ENCODE results near the gene SENP5. TPM values are rescaled to one million over a fixed set of nuclear protein-coding genes. Genes with fewer than 3 reads are reported as not detected.
A peak's percentile ranks its signal among the peaks of the same experiment; 100 is the strongest.
"Not testable (repeated sequence)": the region's sequence is repeated elsewhere in the genome, so short reads cannot be mapped to it uniquely, and the experiment has no call there.

SENP5 gene
- polyA plus RNA-seq, 4 donors: 17.6 to 37.8 (median 24.4) TPM

- no peak for DNase-seq (ENCODE audit: low read depth in 4 of 4, low spot score in 2 of 4)
Measured at GRCh38 chr3:196938124-196938523, 70.4 kb downstream of the SENP5 start.

- DNase-seq (ENCODE audit: low read depth in 4 of 4, low spot score in 2 of 4): no peak
Measured at GRCh38 chr3:196938576-196938975, 70.9 kb downstream of the SENP5 start.

- peak in 3 of 4 donors; percentile 12 to 28 (median 24) for DNase-seq (ENCODE audit: low read depth in 4 of 4, low spot score in 2 of 4)
Measured at GRCh38 chr3:196941729-196942225, 74.1 kb downstream of the SENP5 start.

- DNase-seq (ENCODE audit: low read depth in 4 of 4, low spot score in 2 of 4): peak; percentile 88 to 97 (median 94)
Measured at GRCh38 chr3:196942226-196942914, 74.7 kb downstream of the SENP5 start, which contains the start of gene NCBP2. TSS of gene NCBP2 (minus strand) at chr3:196942528. CDS start at chr3:196942503, 25 bp downstream.

DNA sequence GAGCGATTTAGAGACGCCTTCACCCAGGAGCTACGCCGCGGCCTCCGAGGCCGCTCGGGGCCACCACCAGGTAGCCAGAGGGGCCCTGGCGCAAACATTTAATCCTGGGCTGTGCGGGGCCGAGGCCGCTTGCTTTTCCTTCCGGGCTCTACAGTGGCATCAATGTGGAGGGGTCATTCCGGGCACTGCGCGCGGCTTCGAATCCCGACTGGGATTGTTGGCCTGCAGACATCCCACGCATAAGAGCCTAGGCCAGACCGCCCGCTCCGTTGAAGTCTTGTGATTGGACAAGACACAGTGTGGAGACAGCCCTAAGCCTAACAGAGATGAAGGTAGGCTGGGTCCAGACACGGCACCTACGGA, 75.2 kb downstream of the SENP5 start:
- no peak for DNase-seq (ENCODE audit: low read depth in 4 of 4, low spot score in 2 of 4)

DNA sequence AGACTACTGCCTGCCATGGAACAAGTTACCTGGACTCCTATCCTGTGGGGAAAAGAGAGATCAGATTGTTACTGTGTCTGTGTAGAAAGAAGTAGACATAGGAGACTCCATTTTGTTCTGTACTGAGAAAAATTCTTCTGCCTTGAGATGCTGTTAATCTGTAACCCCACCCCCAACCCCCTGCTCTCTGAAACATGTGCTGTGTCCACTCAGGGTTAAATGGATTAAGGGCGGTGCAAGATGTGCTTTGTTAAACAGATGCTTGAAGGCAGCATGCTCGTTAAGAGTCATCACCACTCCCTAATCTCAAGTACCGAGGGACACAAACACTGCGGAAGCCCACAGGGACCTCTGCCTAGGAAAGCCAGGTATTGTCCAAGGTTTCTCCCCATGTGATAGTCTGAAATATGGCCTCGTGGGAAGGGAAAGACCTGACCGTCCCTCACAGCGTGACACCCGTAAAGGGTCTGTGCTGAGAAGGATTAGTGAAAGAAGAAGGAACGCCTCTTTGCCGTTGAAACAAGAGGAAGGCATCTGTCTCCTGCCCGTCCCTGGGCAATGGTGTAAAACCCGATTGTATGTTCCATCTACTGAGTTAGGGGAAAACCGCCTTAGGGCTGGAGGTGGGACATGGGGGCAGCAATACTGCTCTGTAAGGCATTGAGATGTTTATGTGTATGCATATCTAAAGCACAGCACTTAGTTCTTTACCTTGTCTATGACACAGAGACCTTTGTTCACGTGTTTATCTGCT, 76.5 kb downstream of the SENP5 start:
- not testable (repeated sequence) for DNase-seq (ENCODE audit: low read depth in 4 of 4, low spot score in 2 of 4)

- no peak for DNase-seq (ENCODE audit: low read depth in 4 of 4, low spot score in 2 of 4)
Measured at GRCh38 chr3:196947136-196947859, 79.6 kb downstream of the SENP5 start.

DNA sequence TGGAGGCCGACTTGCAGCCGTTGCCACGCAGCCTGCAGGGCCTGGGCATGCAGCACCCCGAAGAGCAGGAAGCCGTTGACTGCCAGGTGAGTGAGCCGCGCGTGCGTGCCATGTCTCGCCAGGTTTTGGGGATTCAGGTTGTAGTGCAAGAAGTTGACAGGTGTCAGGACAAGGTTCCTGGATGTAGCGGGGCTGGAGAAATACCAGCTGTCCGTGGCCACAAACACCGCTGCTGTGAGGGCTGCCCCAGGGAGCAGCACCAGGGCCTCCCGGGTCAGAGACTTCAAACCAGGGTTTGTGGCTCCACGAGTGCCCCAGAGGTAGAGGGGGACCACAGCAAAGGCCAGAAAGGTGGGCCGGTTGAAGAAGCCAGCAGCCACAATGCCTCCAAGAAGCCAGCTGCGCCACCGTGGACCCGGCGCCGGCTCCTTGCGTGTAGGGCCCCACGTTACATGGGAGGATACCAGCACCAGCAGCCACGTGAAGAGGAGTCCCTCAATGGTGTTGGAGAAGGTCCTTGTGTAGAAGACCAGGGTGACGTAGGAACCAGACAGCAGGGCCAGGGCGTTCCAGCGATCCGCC, 80.2 kb downstream of the SENP5 start:
- DNase-seq (ENCODE audit: low read depth in 4 of 4, low spot score in 2 of 4): no peak

- no peak for DNase-seq (ENCODE audit: low read depth in 4 of 4, low spot score in 2 of 4)
Measured at GRCh38 chr3:196948442-196949284, 80.9 kb downstream of the SENP5 start.

- no peak for DNase-seq (ENCODE audit: low read depth in 4 of 4, low spot score in 2 of 4)
Measured at GRCh38 chr3:196949285-196949619, 81.5 kb downstream of the SENP5 start.

DNA sequence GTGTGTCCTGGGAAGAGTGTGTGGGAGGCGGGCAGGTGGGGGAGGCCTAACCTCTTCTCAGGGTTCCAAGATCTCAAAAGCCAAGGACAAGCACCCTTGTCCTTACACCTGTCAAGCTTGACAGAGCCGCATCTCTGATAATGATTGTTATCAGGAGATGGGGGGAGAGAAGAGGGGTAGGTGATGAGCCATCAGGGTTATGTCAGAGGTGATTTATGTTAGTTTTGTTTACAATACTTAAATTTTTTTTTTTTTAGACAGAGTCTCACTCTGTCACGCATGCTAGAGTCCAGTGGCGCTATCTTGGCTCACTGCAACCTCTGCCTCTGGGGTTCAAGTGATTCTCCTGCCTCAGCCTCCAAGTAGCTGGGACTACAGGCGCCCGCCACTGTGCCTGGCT, 82.0 kb downstream of the SENP5 start:
- no peak for DNase-seq (ENCODE audit: low read depth in 4 of 4, low spot score in 2 of 4)

- DNase-seq (ENCODE audit: low read depth in 4 of 4, low spot score in 2 of 4): no peak
Measured at GRCh38 chr3:196951371-196951770, 83.7 kb downstream of the SENP5 start.

DNA sequence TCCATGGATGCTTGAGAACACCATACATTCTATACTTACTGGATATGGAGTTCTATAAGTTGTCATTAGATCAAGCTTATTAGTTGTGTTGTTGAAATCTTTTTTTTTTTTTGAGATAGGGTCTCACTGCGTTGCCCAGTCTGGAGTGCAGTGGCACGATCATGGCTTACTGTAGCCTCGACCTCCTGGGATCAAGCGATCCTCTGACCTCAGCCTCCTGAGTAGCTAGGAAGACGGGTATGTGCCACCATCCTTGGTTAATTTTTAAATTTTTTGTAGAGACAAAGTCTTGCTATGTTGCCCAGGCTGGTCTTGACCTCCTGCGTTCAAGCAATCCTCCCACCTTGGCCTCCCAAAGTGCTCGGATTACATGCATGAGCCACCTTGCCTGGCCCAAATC, 87.1 kb downstream of the SENP5 start:
- DNase-seq (ENCODE audit: low read depth in 4 of 4, low spot score in 2 of 4): no peak

DNA sequence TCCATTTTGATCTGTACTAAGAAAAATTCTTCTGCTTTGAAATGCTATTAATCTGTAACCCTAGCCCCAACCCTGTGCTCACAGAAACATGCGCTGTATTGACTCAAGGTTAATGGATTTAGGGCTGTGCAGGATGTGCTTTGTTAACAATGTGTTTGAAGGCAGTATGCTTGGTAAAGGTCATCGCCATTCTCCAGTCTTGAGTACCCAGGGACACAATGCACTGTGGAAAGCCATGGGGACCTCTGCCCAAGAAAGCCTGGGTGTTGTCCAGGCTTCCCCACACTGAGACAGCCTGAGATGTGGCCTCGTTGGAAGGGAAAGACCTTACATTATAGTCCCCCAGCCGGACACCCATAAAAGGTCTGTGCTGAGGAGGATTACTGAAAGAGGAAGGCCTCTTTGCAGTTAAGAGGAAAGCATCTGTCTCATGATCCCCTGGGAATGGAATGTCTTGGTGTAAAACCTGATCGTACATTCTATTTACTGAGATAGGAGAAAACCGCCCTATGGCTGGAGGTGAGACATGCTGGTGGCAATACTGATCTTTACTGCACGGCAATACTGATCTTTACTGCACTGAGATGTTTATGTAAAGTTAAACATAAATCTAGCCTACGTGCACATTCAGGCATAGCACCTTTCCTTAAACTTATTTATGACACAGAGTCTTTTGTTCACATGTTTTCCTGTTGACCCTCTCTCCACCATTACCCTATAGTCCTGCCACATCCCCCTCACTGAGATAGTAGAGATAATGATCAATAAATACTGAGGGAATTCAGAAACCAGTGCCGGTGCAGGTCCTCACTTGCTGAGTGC, 94.6 kb downstream of the SENP5 start:
- no peak for DNase-seq (ENCODE audit: low read depth in 4 of 4, low spot score in 2 of 4)

- no peak for DNase-seq (ENCODE audit: low read depth in 4 of 4, low spot score in 2 of 4)
Measured at GRCh38 chr3:196962930-196963630, 95.4 kb downstream of the SENP5 start.

- DNase-seq (ENCODE audit: low read depth in 4 of 4, low spot score in 2 of 4): no peak
Measured at GRCh38 chr3:196963631-196963953, 95.9 kb downstream of the SENP5 start.

GRCh38 chr3:196965112-196965803, 97.5 kb downstream of the SENP5 start:
- no peak for DNase-seq (ENCODE audit: low read depth in 4 of 4, low spot score in 2 of 4)

- DNase-seq (ENCODE audit: low read depth in 4 of 4, low spot score in 2 of 4): no peak
Measured at GRCh38 chr3:196965804-196966173, 98.1 kb downstream of the SENP5 start.
